DOHH2 (cell line): Measurements from ENCODE around the gene GSG1L.

Experiments used
- H3F3A ChIP-seq: fragments of 200-600 bp; sonication (generic), shearing (Covaris generic); 2 replicates; pipeline ENCODE4 v1.6.0; 2016; ENCODE audit warnings: antibody characterized with exemption, mild to moderate bottlenecking; ENCODE audit not compliant: control insufficient read depth, insufficient read depth
- H3K27ac ChIP-seq: fragments of 200-600 bp; sonication (generic); 2 replicates; pipeline ENCODE4 v1.5.1; 2014; ENCODE audit warnings: low read depth, mild to moderate bottlenecking, low read length, moderate library complexity
- H3K27me3 ChIP-seq: fragments of 200-600 bp; sonication (generic); 2 replicates; pipeline ENCODE4 v1.6.1; 2014; ENCODE audit warnings: mild to moderate bottlenecking, low read length, mixed read lengths; ENCODE audit not compliant: control insufficient read depth
- H3K36me3 ChIP-seq: fragments of 200-600 bp; sonication (generic); 2 replicates; pipeline ENCODE4 v1.6.1; 2014; ENCODE audit warnings: mild to moderate bottlenecking, low read length, moderate library complexity, mixed read lengths; ENCODE audit not compliant: control insufficient read depth
- H3K4me1 ChIP-seq: fragments of 200-600 bp; sonication (generic); 2 replicates; pipeline ENCODE4 v1.6.1; 2014; ENCODE audit warnings: mild to moderate bottlenecking, low read length, mixed read lengths; ENCODE audit not compliant: control insufficient read depth
- H3K4me2 ChIP-seq: fragments of 200-600 bp; sonication (generic); 2 replicates; pipeline ENCODE4 v1.6.0; 2014; ENCODE audit warnings: mild to moderate bottlenecking, low read length, moderate library complexity
- H3K4me3 ChIP-seq: fragments of 200-600 bp; sonication (generic); 2 replicates; pipeline ENCODE4 v1.5.1; 2014; ENCODE audit warnings: mild to moderate bottlenecking, low read length, mixed read lengths
- H3K79me2 ChIP-seq: fragments of 200-600 bp; sonication (generic); 2 replicates; pipeline ENCODE4 v1.6.1; 2014; ENCODE audit warnings: mild to moderate bottlenecking, low read length, mixed read lengths; ENCODE audit not compliant: control insufficient read depth
- H3K9me2 ChIP-seq: fragments of 200-600 bp; sonication (generic); replicated peaks from 2 replicates; pipeline ENCODE4 v1.6.1; 2014; ENCODE audit warnings: mild to moderate bottlenecking, low read length, mixed read lengths; ENCODE audit not compliant: control insufficient read depth
- H3K9me3 ChIP-seq: fragments of 200-600 bp; sonication (generic); 2 replicates; pipeline ENCODE4 v1.6.1; 2014; ENCODE audit warnings: antibody characterized with exemption, low read length, mixed read lengths; ENCODE audit not compliant: control insufficient read depth, insufficient read depth
- H4K20me1 ChIP-seq: fragments of 200-600 bp; sonication (generic); 2 replicates; pipeline ENCODE4 v1.6.0; 2014; ENCODE audit warnings: low read depth, mild to moderate bottlenecking, antibody characterized with exemption, low read length, moderate library complexity; ENCODE audit not compliant: control insufficient read depth, insufficient read depth
- EZH2phosphoT487 ChIP-seq: fragments of 200-600 bp; sonication (generic); IDR thresholded peaks from 2 replicates; pipeline ENCODE4 v1.6.1; 2017; ENCODE audit warnings: borderline replicate concordance, mild to moderate bottlenecking, antibody characterized with exemption, low read length, moderate library complexity, mixed read lengths
- TF ChIP-seq, protein P1 (sequence below): fragments of 200-600 bp; sonication (generic); IDR thresholded peaks from one replicate; pipeline ENCODE4 v1.5.1; 2014; ENCODE audit warnings: antibody characterized with exemption, mild to moderate bottlenecking, low read depth, low read length; ENCODE audit not compliant: poor library complexity, severe bottlenecking

Gene GSG1L

GRCh38 chr16:27772093-27772825 lies 291.3 kb downstream of the GSG1L start:
- no peaks in the 10 kb centered on the region for H3K9me2 ChIP-seq
- H3K36me3 ChIP-seq = no peaks in the 10 kb centered on the region
- H3K4me1 ChIP-seq = no peaks in the 10 kb centered on the region
- H3K4me3 ChIP-seq = no peak overlapping the region
- no peaks in the 10 kb centered on the region for H3F3A ChIP-seq
- TF ChIP-seq, protein P1, sequence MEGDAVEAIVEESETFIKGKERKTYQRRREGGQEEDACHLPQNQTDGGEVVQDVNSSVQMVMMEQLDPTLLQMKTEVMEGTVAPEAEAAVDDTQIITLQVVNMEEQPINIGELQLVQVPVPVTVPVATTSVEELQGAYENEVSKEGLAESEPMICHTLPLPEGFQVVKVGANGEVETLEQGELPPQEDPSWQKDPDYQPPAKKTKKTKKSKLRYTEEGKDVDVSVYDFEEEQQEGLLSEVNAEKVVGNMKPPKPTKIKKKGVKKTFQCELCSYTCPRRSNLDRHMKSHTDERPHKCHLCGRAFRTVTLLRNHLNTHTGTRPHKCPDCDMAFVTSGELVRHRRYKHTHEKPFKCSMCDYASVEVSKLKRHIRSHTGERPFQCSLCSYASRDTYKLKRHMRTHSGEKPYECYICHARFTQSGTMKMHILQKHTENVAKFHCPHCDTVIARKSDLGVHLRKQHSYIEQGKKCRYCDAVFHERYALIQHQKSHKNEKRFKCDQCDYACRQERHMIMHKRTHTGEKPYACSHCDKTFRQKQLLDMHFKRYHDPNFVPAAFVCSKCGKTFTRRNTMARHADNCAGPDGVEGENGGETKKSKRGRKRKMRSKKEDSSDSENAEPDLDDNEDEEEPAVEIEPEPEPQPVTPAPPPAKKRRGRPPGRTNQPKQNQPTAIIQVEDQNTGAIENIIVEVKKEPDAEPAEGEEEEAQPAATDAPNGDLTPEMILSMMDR = no peak
- TF ChIP-seq EZH2phosphoT487 = no peak
- no peaks in the 10 kb centered on the region for H3K9me3 ChIP-seq
- no peaks in the 10 kb centered on the region for H3K79me2 ChIP-seq
- no peak overlapping the region for H3K27ac ChIP-seq
- H3K27me3 ChIP-seq = no peaks in the 10 kb centered on the region
- no peak overlapping the region for H3K4me2 ChIP-seq
- no peaks in the 10 kb centered on the region for H4K20me1 ChIP-seq

- H3K4me3 ChIP-seq = no peak overlapping the region
- no peaks in the 10 kb centered on the region for H3K36me3 ChIP-seq
- no peaks in the 10 kb centered on the region for H3K9me3 ChIP-seq
- no peaks in the 10 kb centered on the region for H4K20me1 ChIP-seq
- H3K4me2 ChIP-seq = no peak overlapping the region
- H3K79me2 ChIP-seq = no peaks in the 10 kb centered on the region
- H3K27me3 ChIP-seq = no peaks in the 10 kb centered on the region
- H3F3A ChIP-seq = no peaks in the 10 kb centered on the region
- no peak overlapping the region for H3K27ac ChIP-seq
- no peaks in the 10 kb centered on the region for H3K9me2 ChIP-seq
- H3K4me1 ChIP-seq = no peaks in the 10 kb centered on the region
- TF ChIP-seq, protein P1 = no peak
- no peak for TF ChIP-seq EZH2phosphoT487
Observed at GRCh38 chr16:27771201-27771910, 292.2 kb downstream of the GSG1L start.

DNA sequence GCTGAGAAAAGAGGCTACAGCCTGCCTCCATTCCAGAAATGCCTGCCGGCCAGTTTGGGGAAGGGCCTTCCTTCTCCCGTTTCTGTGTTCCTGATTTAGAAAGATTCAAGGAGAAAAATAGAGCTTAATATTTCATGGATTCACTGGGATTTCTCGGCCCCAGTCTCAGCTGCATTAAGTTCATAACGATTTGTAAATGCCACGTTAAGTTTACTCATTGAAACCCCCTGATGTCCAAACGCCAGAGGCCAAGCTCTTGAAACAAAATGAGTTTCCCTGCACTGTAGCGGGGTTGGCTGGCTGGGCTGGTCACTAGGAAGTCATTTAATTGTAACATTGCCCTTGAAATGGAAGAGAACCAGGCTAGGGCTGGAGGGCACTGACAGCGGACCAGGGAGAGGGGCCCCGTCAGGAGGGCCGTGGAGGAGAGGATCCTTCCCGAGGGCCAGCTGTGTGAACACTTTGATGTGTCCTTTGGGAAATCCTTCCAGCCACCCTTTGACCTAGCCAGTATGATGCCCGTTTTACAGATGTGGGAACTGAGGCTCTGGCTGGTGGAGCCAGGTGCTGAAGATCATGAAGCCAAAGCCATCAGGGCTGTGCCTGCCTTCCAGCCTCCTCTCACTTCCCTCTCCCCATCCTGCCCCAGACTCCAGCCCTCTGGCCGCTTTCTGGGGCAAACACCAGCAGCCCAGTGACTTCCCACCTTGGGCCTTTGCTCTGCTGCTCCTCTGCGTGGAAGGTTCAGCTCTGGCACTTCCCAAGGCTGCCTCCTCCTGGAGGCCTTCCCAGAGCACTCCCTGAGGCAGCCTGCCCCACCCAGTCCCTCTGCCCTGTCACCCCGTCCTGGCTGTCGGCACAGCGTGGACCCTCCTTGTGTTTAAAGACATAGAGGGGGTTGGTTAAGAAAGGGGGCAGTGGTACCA lies 293.0 kb downstream of the GSG1L start:
- Histone ChIP-seq H3F3A (no peaks in the 10 kb centered on the region), H3K4me1 (no peaks in the 10 kb centered on the region), H3K9me3 (no peaks in the 10 kb centered on the region), H4K20me1 (no peaks in the 10 kb centered on the region), H3K79me2 (no peaks in the 10 kb centered on the region), H3K9me2 (no peaks in the 10 kb centered on the region), H3K27me3 (no peaks in the 10 kb centered on the region), H3K36me3 (no peaks in the 10 kb centered on the region), H3K4me3 (no peak overlapping the region), H3K27ac (no peak overlapping the region), H3K4me2 (no peak overlapping the region)
- no peak for TF ChIP-seq EZH2phosphoT487
- TF ChIP-seq, protein P1 = no peak
